Parathyroid adenoma (tissue), 2 donors: ENCODE data around the gene OSCP1.

Source experiments
- H2AFZ ChIP-seq: fragments of 300-600 bp; sonication (generic); one replicate; pipeline ENCODE4 v1.7.0; 2017; ENCODE audit warnings: antibody characterized with exemption, mild to moderate bottlenecking
- H3K27ac ChIP-seq: fragments of 300-600 bp; sonication (generic); one replicate; pipeline ENCODE4 v1.7.0; 2017
- H3K27me3 ChIP-seq: fragments of 300-600 bp; sonication (generic); one replicate; pipeline ENCODE4 v1.7.0; 2017; ENCODE audit warnings: low read length; ENCODE audit not compliant: control insufficient read depth, insufficient read depth
- H3K36me3 ChIP-seq: fragments of 300-600 bp; sonication (generic); one replicate; pipeline ENCODE4 v1.7.0; 2017; ENCODE audit warnings: low read length; ENCODE audit not compliant: control insufficient read depth, insufficient read depth
- H3K4me1 ChIP-seq: fragments of 300-600 bp; sonication (generic); one replicate; pipeline ENCODE4 v1.7.0; 2017; ENCODE audit warnings: control low read depth
- H3K4me2 ChIP-seq: fragments of 300-600 bp; sonication (generic); one replicate; pipeline ENCODE4 v1.7.0; 2017; ENCODE audit warnings: low read length
- H3K4me3 ChIP-seq: fragments of 300-600 bp; sonication (generic); one replicate; pipeline ENCODE4 v1.7.0; 2017; ENCODE audit warnings: low read depth, low read length
- H3K79me2 ChIP-seq: fragments of 300-600 bp; sonication (generic); one replicate; pipeline ENCODE4 v1.7.0; 2017; ENCODE audit warnings: control low read depth
- H3K9ac ChIP-seq: fragments of 300-600 bp; sonication (generic); one replicate; pipeline ENCODE4 v1.7.0; 2017; ENCODE audit warnings: mild to moderate bottlenecking
- H3K9me3 ChIP-seq: fragments of 300-600 bp; sonication (generic); one replicate; pipeline ENCODE4 v1.7.0; 2017; ENCODE audit warnings: low read length; ENCODE audit not compliant: control insufficient read depth
- CTCF ChIP-seq: fragments of 300-600 bp; sonication (generic); IDR thresholded peaks from one replicate; pipeline ENCODE4 v1.7.0; 2017; ENCODE audit warnings: antibody characterized with exemption, mild to moderate bottlenecking
- donor health status: primary hyperparathyroidism.

The OSCP1 gene

GRCh38 chr1:36458910-36459309 lies 8.7 kb upstream of the OSCP1 start:
- Histone ChIP-seq H3K27ac (no peak overlapping the region), H3K4me2 (no peak overlapping the region), H2AFZ (no peak overlapping the region), H3K27me3 (no peaks in the 10 kb centered on the region), H3K4me1 (no peaks in the 10 kb centered on the region), H3K9me3 (no peaks in the 10 kb centered on the region), H3K36me3 (no peaks in the 10 kb centered on the region), H3K4me3 (no peak overlapping the region), H3K79me2 (no peaks in the 10 kb centered on the region), H3K9ac (no peak overlapping the region)
- TF ChIP-seq CTCF: no peak

DNA sequence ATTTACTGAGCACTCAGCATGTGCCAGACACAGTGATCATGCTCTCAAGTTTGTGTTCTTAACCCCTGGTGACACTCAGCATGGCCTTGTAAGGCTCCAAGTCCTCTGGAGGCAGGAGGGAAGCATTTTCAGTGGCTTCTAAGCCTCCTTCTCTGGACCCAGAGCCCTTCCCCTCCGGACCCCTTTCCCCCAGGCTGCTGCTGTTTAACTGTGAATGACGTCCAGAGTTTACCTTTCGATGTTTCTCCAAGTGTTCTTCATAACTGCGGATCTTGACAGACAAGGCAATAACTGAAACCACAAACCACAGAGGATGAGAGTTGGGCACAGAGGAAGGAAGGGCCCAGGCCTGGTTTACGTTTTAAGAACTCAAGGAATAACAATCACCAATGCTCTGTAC lies 7.4 kb upstream of the OSCP1 start:
- Histone ChIP-seq H3K27ac (no peak overlapping the region), H2AFZ (no peak overlapping the region), H3K4me2 (no peak overlapping the region), H3K9me3 (no peaks in the 10 kb centered on the region), H3K9ac (no peak overlapping the region), H3K36me3 (no peaks in the 10 kb centered on the region), H3K27me3 (no peaks in the 10 kb centered on the region), H3K79me2 (no peaks in the 10 kb centered on the region), H3K4me1 (no peaks in the 10 kb centered on the region), H3K4me3 (no peak overlapping the region)
- TF ChIP-seq CTCF: no peak

DNA sequence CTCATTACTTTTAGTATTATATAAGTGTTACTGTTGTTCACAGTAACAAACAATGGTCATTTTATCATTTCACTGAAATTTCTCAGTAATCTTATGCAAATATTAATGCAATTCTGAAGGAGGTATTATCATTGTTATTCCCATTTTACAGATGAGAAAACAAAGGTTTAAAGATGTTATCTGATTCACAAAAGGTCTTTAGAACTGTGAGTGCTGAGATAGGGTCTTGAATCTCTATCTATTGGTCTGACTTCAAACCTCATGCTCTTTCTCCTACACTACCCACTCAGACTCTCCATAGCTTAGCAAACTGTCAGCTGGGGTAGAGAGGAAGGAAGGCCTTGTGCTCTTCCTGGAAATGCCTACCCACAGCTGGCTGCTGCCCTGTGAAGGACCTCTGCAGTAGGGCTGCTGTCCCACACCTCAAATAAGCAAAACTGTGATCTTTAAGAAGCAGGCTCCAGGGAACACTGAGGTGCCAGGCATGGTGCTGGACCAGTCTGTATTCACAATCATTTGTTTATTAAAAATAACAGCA lies 6.2 kb upstream of the OSCP1 start:
- Histone ChIP-seq H3K9ac (no peak overlapping the region), H3K27me3 (no peaks in the 10 kb centered on the region), H3K36me3 (no peaks in the 10 kb centered on the region), H3K4me1 (no peaks in the 10 kb centered on the region), H3K79me2 (no peaks in the 10 kb centered on the region), H3K9me3 (no peaks in the 10 kb centered on the region), H3K27ac (no peak overlapping the region), H3K4me3 (no peak overlapping the region), H2AFZ (no peak overlapping the region), H3K4me2 (no peak overlapping the region)
- no peak for TF ChIP-seq CTCF

DNA sequence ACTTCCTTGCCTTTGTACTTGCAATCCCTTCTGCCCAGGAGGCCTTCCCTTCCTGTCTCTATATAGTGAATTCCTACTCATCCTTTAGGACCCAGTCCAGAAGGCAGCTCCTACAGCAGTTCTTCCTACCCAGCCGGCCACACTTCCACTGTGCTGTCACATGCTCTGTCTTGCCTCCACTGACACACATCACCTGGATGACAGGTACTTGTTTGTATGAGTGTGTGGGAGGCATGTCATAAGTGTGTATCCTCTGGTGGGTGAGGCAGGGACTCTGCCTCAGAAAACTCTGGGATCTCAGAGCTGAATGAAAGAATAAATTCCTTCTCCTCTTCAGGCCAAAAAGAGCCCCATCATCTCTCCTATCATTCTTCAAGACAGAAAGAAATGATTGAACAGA lies 5.1 kb upstream of the OSCP1 start:
- H3K4me3 ChIP-seq: no peak overlapping the region
- H3K79me2 ChIP-seq: no peaks in the 10 kb centered on the region
- no peak overlapping the region for H3K9ac ChIP-seq
- H3K36me3 ChIP-seq: no peaks in the 10 kb centered on the region
- H3K27me3 ChIP-seq: no peaks in the 10 kb centered on the region
- H3K27ac ChIP-seq: no peak overlapping the region
- H2AFZ ChIP-seq: no peak overlapping the region
- H3K9me3 ChIP-seq: no peaks in the 10 kb centered on the region
- H3K4me1 ChIP-seq: no peaks in the 10 kb centered on the region
- no peak for TF ChIP-seq CTCF
- H3K4me2 ChIP-seq: no peak overlapping the region

DNA sequence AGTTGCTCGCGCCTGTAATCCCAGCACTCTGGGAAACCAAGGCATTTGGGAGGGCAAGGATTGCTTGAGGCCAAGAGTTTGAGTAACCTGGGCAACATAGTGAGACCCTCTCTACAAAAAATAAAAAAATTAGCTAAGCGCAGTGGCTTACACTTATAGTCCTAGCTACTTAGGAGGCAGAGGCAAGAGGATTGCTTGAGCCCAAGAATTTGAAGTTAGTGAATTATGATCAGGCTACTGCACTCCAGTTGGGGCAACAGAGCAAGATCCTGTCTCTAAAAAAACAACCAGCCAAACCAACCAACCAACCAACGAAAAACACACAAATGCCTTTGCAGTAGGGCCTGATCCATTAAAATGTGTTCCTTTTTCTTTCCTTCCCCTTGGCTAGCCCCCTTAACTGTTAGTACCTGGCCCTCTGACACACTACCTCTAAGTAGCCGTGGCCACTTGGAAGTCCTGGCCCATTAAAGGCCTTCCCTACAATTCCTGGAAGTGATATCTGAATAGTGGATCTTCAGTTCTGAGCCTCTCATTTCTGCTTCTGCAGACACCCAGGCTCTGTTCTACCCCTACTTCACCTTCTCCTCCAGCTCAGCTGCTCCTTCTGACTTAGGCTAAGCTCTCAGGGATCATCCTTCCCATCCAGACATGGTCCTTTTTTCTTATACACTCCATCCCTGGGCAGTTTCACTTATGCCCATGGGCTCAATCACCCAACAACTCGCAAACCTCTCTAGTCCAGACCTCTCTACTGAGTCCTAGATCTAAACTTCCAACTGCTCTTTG lies 3.5 kb upstream of the OSCP1 start:
- Histone ChIP-seq H3K4me2 (no peak overlapping the region), H3K9me3 (no peaks in the 10 kb centered on the region), H3K79me2 (no peaks in the 10 kb centered on the region), H2AFZ (no peak overlapping the region), H3K27ac (no peak overlapping the region), H3K9ac (no peak overlapping the region), H3K27me3 (no peaks in the 10 kb centered on the region), H3K4me3 (no peak overlapping the region), H3K36me3 (no peaks in the 10 kb centered on the region), H3K4me1 (no peaks in the 10 kb centered on the region)
- no peak for TF ChIP-seq CTCF
